CD14-positive monocyte (primary cell): Measurements from ENCODE around the gene FIGNL2. TPM values are rescaled to one million over a fixed set of nuclear protein-coding genes. Genes with fewer than 3 reads are reported as not detected.
"Not testable (repeated sequence)": the region's sequence is repeated elsewhere in the genome, so short reads cannot be mapped to it uniquely, and the experiment has no call there.

Source experiments
- DNase-seq, 3 donors: peaks; one replicate each; pipeline ENCODE4 v3.0.0-alpha.2; 2011 to 2022
- H2AFZ ChIP-seq: 2 replicates; pipeline ENCODE4 v1.6.0; 2012; ENCODE audit warnings: mild to moderate bottlenecking, low read depth, low read length, inconsistent platforms; ENCODE audit not compliant: insufficient read depth, poor library complexity, severe bottlenecking
- H3K27ac ChIP-seq, 2 donors: 1 replicate in 1 of 2; 2 replicates in 1 of 2; pipeline ENCODE4 v1.5.1; 2012 to 2013; ENCODE audit warnings: low read length in 2 of 2, control low read depth in 1 of 2, inconsistent platforms in 1 of 2, low read depth in 1 of 2, mild to moderate bottlenecking in 1 of 2
- H3K27me3 ChIP-seq, 2 donors: one replicate each; pipeline versions ENCODE4 v1.6.0 to v1.6.1; 2011 to 2013; ENCODE audit warnings: low read length in 2 of 2; ENCODE audit not compliant: control insufficient read depth in 2 of 2, insufficient read depth in 2 of 2
- H3K36me3 ChIP-seq, 2 donors: replicated peaks in 1 of 2; 1 replicate in 1 of 2; 2 replicates in 1 of 2; pipeline versions ENCODE4 v1.5.1 to v1.6.1; 2012 to 2013; ENCODE audit warnings: low read length in 2 of 2, control low read depth in 1 of 2, inconsistent platforms in 1 of 2, mild to moderate bottlenecking in 1 of 2; ENCODE audit not compliant: insufficient read depth in 2 of 2, control insufficient read depth in 1 of 2
- H3K4me1 ChIP-seq, 2 donors: 1 replicate in 1 of 2; 2 replicates in 1 of 2; pipeline versions ENCODE4 v1.5.1 to v1.6.1; 2012 to 2013; ENCODE audit warnings: low read length in 2 of 2, control low read depth in 1 of 2, inconsistent platforms in 1 of 2, mild to moderate bottlenecking in 1 of 2, moderate library complexity in 1 of 2; ENCODE audit not compliant: insufficient read depth in 2 of 2, control insufficient read depth in 1 of 2
- H3K4me2 ChIP-seq: replicated peaks from 2 replicates; pipeline ENCODE3; 2012; ENCODE audit warnings: low read length, moderate library complexity, mild to moderate bottlenecking; ENCODE audit not compliant: poor library complexity, severe bottlenecking; ENCODE audit errors: extremely low read depth
- H3K4me3 ChIP-seq, 3 experiments: fragments of 200-600 bp in 1 of 3; sonication (generic) in 1 of 3; replicated peaks in 1 of 3; 1 replicate in 2 of 3; 2 replicates in 1 of 3; pipeline ENCODE4 v1.5.1; 2011 to 2013; ENCODE audit warnings: low read length in 3 of 3, mild to moderate bottlenecking in 3 of 3, control low read depth in 2 of 3, low read depth in 2 of 3, inconsistent platforms in 1 of 3, moderate library complexity in 1 of 3
- H3K79me2 ChIP-seq: 2 replicates; pipeline ENCODE4 v1.6.0; 2012; ENCODE audit warnings: mild to moderate bottlenecking, control low read depth, inconsistent platforms, low read length, moderate library complexity; ENCODE audit not compliant: insufficient read depth
- H3K9ac ChIP-seq: 2 replicates; pipeline ENCODE4 v1.6.0; 2017; ENCODE audit warnings: low read length, mild to moderate bottlenecking; ENCODE audit not compliant: insufficient read depth, poor library complexity, severe bottlenecking
- H3K9me3 ChIP-seq, 2 donors: replicated peaks in 1 of 2; 1 replicate in 1 of 2; 2 replicates in 1 of 2; pipeline versions ENCODE4 v1.5.1 to v1.6.1; 2012 to 2013; ENCODE audit warnings: low read length in 2 of 2, control low read depth in 1 of 2; ENCODE audit not compliant: control insufficient read depth in 1 of 2, insufficient read depth in 1 of 2
- H4K20me1 ChIP-seq: 2 replicates; pipeline ENCODE4 v1.6.0; 2012; ENCODE audit warnings: mild to moderate bottlenecking, low read length, control low read depth, moderate library complexity; ENCODE audit not compliant: insufficient read depth
- H3K27ac Mint-ChIP-seq, 7 donors: one replicate each; pipeline ENCODE4 v1.8.0; 2020; ENCODE audit warnings: mild to moderate bottlenecking in 7 of 7, mixed read lengths in 7 of 7, moderate library complexity in 6 of 7, inconsistent platforms in 2 of 7
- H3K27me3 Mint-ChIP-seq, 3 donors: one replicate each; pipeline ENCODE4 v1.8.0; 2021 to 2022; ENCODE audit warnings: low read depth in 3 of 3, mild to moderate bottlenecking in 3 of 3, mixed read lengths in 3 of 3, moderate library complexity in 3 of 3, inconsistent platforms in 1 of 3
- H3K36me3 Mint-ChIP-seq, 2 donors: one replicate each; pipeline ENCODE4 v1.8.0; 2020; ENCODE audit warnings: mixed read lengths in 2 of 2, inconsistent platforms in 1 of 2, mild to moderate bottlenecking in 1 of 2
- H3K4me1 Mint-ChIP-seq: one replicate; pipeline ENCODE4 v1.8.0; 2020; ENCODE audit warnings: mild to moderate bottlenecking, mixed read lengths
- H3K4me3 Mint-ChIP-seq, 2 donors: one replicate each; pipeline ENCODE4 v1.8.0; 2020; ENCODE audit warnings: mild to moderate bottlenecking in 2 of 2, mixed read lengths in 2 of 2, moderate library complexity in 1 of 2
- H3K9me3 Mint-ChIP-seq, 7 donors: one replicate each; pipeline ENCODE4 v1.8.0; 2020 to 2022; ENCODE audit warnings: mixed read lengths in 7 of 7, mild to moderate bottlenecking in 6 of 7, moderate library complexity in 6 of 7, inconsistent platforms in 2 of 7
- CTCF ChIP-seq: fragments of 200-600 bp; IDR thresholded peaks from one replicate; pipeline ENCODE4 v1.8.0; 2022; ENCODE audit warnings: antibody characterized with exemption, mild to moderate bottlenecking
- WGBS: methylation state at CpG from one replicate; pipeline ENCODE4 v1.1.5; 2013; ENCODE audit warnings: missing lambda C conversion rate; ENCODE audit not compliant: insufficient coverage; 5-methylcytosine and 5-hydroxymethylcytosine counted together
- intact Hi-C, 2 donors: fragments of 100-400 bp; cut with micrococcal nuclease; formaldehyde crosslinking; loops; one replicate each; pipeline versions ENCODE4 v1.15.0 to v1.15.1; 2023
- polyA plus RNA-seq, 3 donors: library from polyadenylated mRNA; depleted of rRNA in 1 of 3; unstranded in 2 of 3; stranded (reverse) in 1 of 3; fragments of 300-500 nt in 2 of 3; fragments of >200 nt in 1 of 3; fragmentation: Illumina TruSeq in 2 of 3; gene quantifications; 1 replicate in 2 of 3; 2 replicates in 1 of 3; pipeline ENCODE4 v1.2.3, GENCODE V29; 2012 to 2021

The FIGNL2 gene
- polyA plus RNA-seq, 3 donors = 0.06 to 0.52 TPM; not detected in 1

- Histone ChIP-seq H3K4me1 (peaks cover 71 to 80% of the 10 kb centered on the region in 2 donors), H3K27me3 (no peaks in the 10 kb centered on the region), H4K20me1 (no peaks in the 10 kb centered on the region), H3K79me2 (no peaks in the 10 kb centered on the region), H3K9me3 (no peaks in the 10 kb centered on the region), H3K9ac (no peak overlapping the region), H3K4me3 (peak overlapping the region in 1 of 3 experiments; percentile 62), H2AFZ (no peak overlapping the region), H3K36me3 (no peaks in the 10 kb centered on the region), H3K4me2 (peak overlapping the region; percentile 70), H3K27ac (no peak overlapping the region)
- intact Hi-C loops = no loop called here
- Mint-ChIP-seq H3K27me3 (peaks cover 4 to 14% (median 9%) of the 10 kb centered on the region in 3 donors), H3K36me3 (no peaks in the 10 kb centered on the region), H3K4me3 (peak overlapping the region in 1 of 2 donors; percentile 89), H3K9me3 (peaks cover 0 to 2% (median 0%) of the 10 kb centered on the region in 7 donors), H3K27ac (peak overlapping the region in 2 of 7 donors; percentile 20 to 32), H3K4me1 (peaks cover 70% of the 10 kb centered on the region)
- WGBS = 74% methylated on average over 11 of the region's 12 CpGs
- DNase-seq = no peak
- TF ChIP-seq CTCF = no peak
Observed at GRCh38 chr12:51833448-51834227, 14.9 kb downstream of the FIGNL2 start.

- Histone ChIP-seq H3K4me3 (peak overlapping the region in 1 of 3 experiments; percentile 62), H3K36me3 (no peaks in the 10 kb centered on the region), H3K4me2 (peak overlapping the region; percentile 70), H4K20me1 (no peaks in the 10 kb centered on the region), H3K27ac (no peak overlapping the region), H2AFZ (no peak overlapping the region), H3K9ac (no peak overlapping the region), H3K4me1 (peaks cover 76 to 84% of the 10 kb centered on the region in 2 donors), H3K79me2 (no peaks in the 10 kb centered on the region), H3K9me3 (no peaks in the 10 kb centered on the region), H3K27me3 (no peaks in the 10 kb centered on the region)
- no peaks in the 10 kb centered on the region for H3K36me3 Mint-ChIP-seq
- peaks cover 0 to 2% (median 0%) of the 10 kb centered on the region in 7 donors for H3K9me3 Mint-ChIP-seq
- H3K27ac Mint-ChIP-seq = peak overlapping the region in 6 of 7 donors; percentile 6 to 79 (median 43)
- no peak for TF ChIP-seq CTCF
- peak in 2 of 3 donors; percentile 53 to 54 for DNase-seq
- peaks cover 70% of the 10 kb centered on the region for H3K4me1 Mint-ChIP-seq
- peak overlapping the region; percentile 66 to 89 for H3K4me3 Mint-ChIP-seq
- H3K27me3 Mint-ChIP-seq = peaks cover 4 to 6% (median 5%) of the 10 kb centered on the region in 3 donors
- 0% methylated on average over 8 of the region's 10 CpGs for WGBS
- intact Hi-C loops = no loop called here
Observed at GRCh38 chr12:51832354-51833107, 16.0 kb downstream of the FIGNL2 start.

GRCh38 chr12:51831817-51832216 lies 16.7 kb downstream of the FIGNL2 start:
- H3K9me3 Mint-ChIP-seq = not testable (repeated sequence)
- 0% methylated on average over 1 of the region's 5 CpGs for WGBS
- peak overlapping the region in 2 of 7 donors; percentile 14 to 36 for H3K27ac Mint-ChIP-seq

More at GRCh38 chr12:51831817-51832216, 16.7 kb downstream of the FIGNL2 start:
- H3K27ac ChIP-seq, H4K20me1 ChIP-seq, H3K4me3 ChIP-seq, DNase-seq, H3K9me3 ChIP-seq, H3K79me2 ChIP-seq, H3K9ac ChIP-seq, H2AFZ ChIP-seq, H3K36me3 Mint-ChIP-seq, H3K27me3 ChIP-seq, H3K27me3 Mint-ChIP-seq, H3K4me2 ChIP-seq, H3K36me3 ChIP-seq: not testable (repeated sequence)
- intact Hi-C loops = loop anchor here in 1 of 2 donors (1.0 kb wide), 1 partner anchor 8 kb away; no protein-coding TSS in a partner anchor
- peaks cover 83 to 91% of the 10 kb centered on the region in 2 donors for H3K4me1 ChIP-seq
- Mint-ChIP-seq H3K4me3 (peak overlapping the region in 1 of 2 donors; percentile 60), H3K4me1 (peaks cover 76% of the 10 kb centered on the region)
